ENCODE measurements around the gene CYP21A2. TPM values are rescaled to one million over a fixed set of nuclear protein-coding genes. Genes with fewer than 3 reads are reported as not detected.
A peak's percentile ranks its signal among the peaks of the same experiment; 100 is the strongest.

CYP21A2 gene
- total RNA-seq, 1 donor from 2014 or later = 0.38 TPM

- peaks cover 36% of the 10 kb centered on the region for H3K27me3 Mint-ChIP-seq
- no peak overlapping the region for H3K27ac Mint-ChIP-seq
- H3K4me1 Mint-ChIP-seq (ENCODE audit: low read depth) = peaks cover 10% of the 10 kb centered on the region
- H3K4me3 Mint-ChIP-seq (ENCODE audit: low read depth) = no peak overlapping the region
- TF ChIP-seq CTCF (IDR thresholded peaks at IDR 0.05; ENCODE audit: unreplicated experiment) = no peak
- DNase-seq (ENCODE audit: low spot score, unreplicated experiment) = no peak
- no peaks in the 10 kb centered on the region for H3K9me3 Mint-ChIP-seq (ENCODE audit: low read depth)
- no peaks in the 10 kb centered on the region for H3K36me3 Mint-ChIP-seq (ENCODE audit: insufficient read depth)
These were observed 48.7 kb downstream of the CYP21A2 start for GRCh38 chr6:32086661-32087573.

- peaks cover 41% of the 10 kb centered on the region for H3K27me3 Mint-ChIP-seq
- peak overlapping the region; percentile 24 for H3K4me3 Mint-ChIP-seq (ENCODE audit: low read depth)
These were observed 49.6 kb downstream of the CYP21A2 start for GRCh38 chr6:32087574-32088486.

GRCh38 chr6:32088487-32089049 is 50.4 kb downstream of the CYP21A2 start:
- Mint-ChIP-seq H3K9me3 (ENCODE audit: low read depth) (no peaks in the 10 kb centered on the region), H3K27ac (peak overlapping the region; percentile 85), H3K4me3 (ENCODE audit: low read depth) (peak overlapping the region; percentile 24), H3K36me3 (ENCODE audit: insufficient read depth) (no peaks in the 10 kb centered on the region), H3K4me1 (ENCODE audit: low read depth) (peaks cover 13% of the 10 kb centered on the region), H3K27me3 (peaks cover 38% of the 10 kb centered on the region)
- DNase-seq (ENCODE audit: low spot score, unreplicated experiment) = no peak
- TF ChIP-seq CTCF (IDR thresholded peaks at IDR 0.05; ENCODE audit: unreplicated experiment) = no peak

More at GRCh38 chr6:32087574-32088486, 49.6 kb downstream of the CYP21A2 start:
- H3K27ac Mint-ChIP-seq = peak overlapping the region; percentile 85
- peaks cover 12% of the 10 kb centered on the region for H3K4me1 Mint-ChIP-seq (ENCODE audit: low read depth)
- no peaks in the 10 kb centered on the region for H3K9me3 Mint-ChIP-seq (ENCODE audit: low read depth)
- peak; percentile 70 for DNase-seq (ENCODE audit: low spot score, unreplicated experiment)
- H3K36me3 Mint-ChIP-seq (ENCODE audit: insufficient read depth) = no peaks in the 10 kb centered on the region
- peak; percentile 59 for TF ChIP-seq CTCF (IDR thresholded peaks at IDR 0.05; ENCODE audit: unreplicated experiment)

GRCh38 chr6:32089082-32089828 is 51.0 kb downstream of the CYP21A2 start:
- H3K27me3 Mint-ChIP-seq = peaks cover 35% of the 10 kb centered on the region
- H3K36me3 Mint-ChIP-seq (ENCODE audit: insufficient read depth) = no peaks in the 10 kb centered on the region
- H3K4me1 Mint-ChIP-seq (ENCODE audit: low read depth) = peaks cover 13% of the 10 kb centered on the region
- H3K4me3 Mint-ChIP-seq (ENCODE audit: low read depth) = peak overlapping the region; percentile 29
- DNase-seq (ENCODE audit: low spot score, unreplicated experiment) = no peak
- H3K27ac Mint-ChIP-seq = no peak overlapping the region
- TF ChIP-seq CTCF (IDR thresholded peaks at IDR 0.05; ENCODE audit: unreplicated experiment) = no peak
- no peaks in the 10 kb centered on the region for H3K9me3 Mint-ChIP-seq (ENCODE audit: low read depth)

Other genes starting within 250 kb of the CYP21A2 start
- gene VARS1, start 242.7 kb upstream of the CYP21A2 start, total RNA-seq = 85.6 and 92.6 TPM in 2 replicates
- gene LSM2, start 231.4 kb upstream of the CYP21A2 start, total RNA-seq = 80.4 and 82.9 TPM in 2 replicates
- 2.4 and 2.5 TPM in 2 replicates for gene HSPA1L, start 223.1 kb upstream of the CYP21A2 start, total RNA-seq
- gene HSPA1A, start 222.9 kb upstream of the CYP21A2 start, total RNA-seq = 52.5 and 56.6 TPM in 2 replicates
- 152 and 165 TPM in 2 replicates for gene HSPA1B, start 210.7 kb upstream of the CYP21A2 start, total RNA-seq
- 52.4 and 57.4 TPM in 2 replicates for gene NEU1, start 175.6 kb upstream of the CYP21A2 start, total RNA-seq
- 17.5 and 19.1 TPM in 2 replicates for gene SLC44A4, start 159.4 kb upstream of the CYP21A2 start, total RNA-seq
- gene EHMT2, start 140.7 kb upstream of the CYP21A2 start, total RNA-seq = 161 and 175 TPM in 2 replicates
- gene ZBTB12, start 136.3 kb upstream of the CYP21A2 start, total RNA-seq = 47.1 and 55.5 TPM in 2 replicates
- 0.47 and 0.65 TPM in 2 replicates for gene C2, start 110.7 kb upstream of the CYP21A2 start, total RNA-seq
- gene CFB, start 92.3 kb upstream of the CYP21A2 start, total RNA-seq = 3.9 and 4.7 TPM in 2 replicates
- 67.2 and 71.8 TPM in 2 replicates for gene NELFE, start 79.4 kb upstream of the CYP21A2 start, total RNA-seq
- 97.9 and 103 TPM in 2 replicates for gene SKIC2, start 79.2 kb upstream of the CYP21A2 start, total RNA-seq
- 26.3 and 29.4 TPM in 2 replicates for gene DXO, start 66.3 kb upstream of the CYP21A2 start, total RNA-seq
- 13.1 and 14.1 TPM in 2 replicates for gene C4A, start 56.4 kb upstream of the CYP21A2 start, total RNA-seq
- 6.6 and 8.4 TPM in 2 replicates for gene C4B, start 23.6 kb upstream of the CYP21A2 start, total RNA-seq
- 10.3 and 14.6 TPM in 2 replicates for gene TNXB, start 70.9 kb downstream of the CYP21A2 start, total RNA-seq
- 89.4 and 95.0 TPM in 2 replicates for gene ATF6B, start 89.8 kb downstream of the CYP21A2 start, total RNA-seq
- gene FKBPL, start 91.9 kb downstream of the CYP21A2 start, total RNA-seq = 8.4 and 8.7 TPM in 2 replicates
- 2.9 and 3.3 TPM in 2 replicates for gene PRRT1, start 113.5 kb downstream of the CYP21A2 start, total RNA-seq
- gene PPT2, start 115.7 kb downstream of the CYP21A2 start, total RNA-seq = 75.5 and 80.8 TPM in 2 replicates
- 68.3 and 83.1 TPM in 2 replicates for gene EGFL8, start 126.2 kb downstream of the CYP21A2 start, total RNA-seq
- gene AGPAT1, start 137.7 kb downstream of the CYP21A2 start, total RNA-seq = 94.1 and 102 TPM in 2 replicates
- gene RNF5, start 140.0 kb downstream of the CYP21A2 start, total RNA-seq = 91.2 and 92.2 TPM in 2 replicates
- gene AGER, start 145.8 kb downstream of the CYP21A2 start, total RNA-seq = 28.5 and 29.9 TPM in 2 replicates
- gene PBX2, start 151.8 kb downstream of the CYP21A2 start, total RNA-seq = 260 and 261 TPM in 2 replicates
- 6.1 and 6.5 TPM in 2 replicates for gene GPSM3, start 154.2 kb downstream of the CYP21A2 start, total RNA-seq
- 4.3 and 4.7 TPM in 2 replicates for gene NOTCH4, start 185.7 kb downstream of the CYP21A2 start, total RNA-seq